PC-9 (cell line): ENCODE results near the gene MXRA7. TPM values are rescaled to one million over a fixed set of nuclear protein-coding genes. Genes with fewer than 3 reads are reported as not detected.

Experiments
- BruUV-seq: library from RNA; stranded (reverse); fragments of 400-500 nt; replicated peaks from 2 replicates; lab custom pipeline; 2021; lab: Mats Ljungman, UMichigan
- CTCF ChIA-PET: fragments of 300-600 bp; sonication (Branson Sonifier 250); formaldehyde crosslinking; loops from one replicate; lab custom pipeline; 2022; ENCODE audit warnings: antibody characterized with exemption; lab: Charles Lee
- POLR2A ChIA-PET: fragments of 300-600 bp; sonication (Branson Sonifier 250); formaldehyde crosslinking; loops from one replicate; lab custom pipeline; 2022; ENCODE audit warnings: antibody characterized with exemption; ENCODE audit not compliant: unreplicated experiment; lab: Charles Lee
- DNase-seq, 2 experiments: peaks; one replicate each; pipeline versions ENCODE4 v3.0.0 to v3.0.0-alpha.2; 2015 to 2022; ENCODE audit warnings: mixed read lengths in 1 of 2
- H2AFZ ChIP-seq: fragments of 200-600 bp; sonication (generic); 2 replicates; pipeline ENCODE4 v1.8.1; 2017; ENCODE audit warnings: antibody characterized with exemption
- H3F3A ChIP-seq: fragments of 200-600 bp; sonication (generic); 2 replicates; pipeline ENCODE4 v1.8.1; 2017; ENCODE audit warnings: antibody characterized with exemption, mild to moderate bottlenecking, low read depth; ENCODE audit not compliant: insufficient read depth
- H3K27ac ChIP-seq: fragments of 200-600 bp; sonication (generic); 2 replicates; pipeline ENCODE4 v1.6.1; 2016; ENCODE audit warnings: mixed run types
- H3K27me3 ChIP-seq: fragments of 200-600 bp; sonication (generic); 2 replicates; pipeline ENCODE4 v1.6.1; 2016; ENCODE audit warnings: low read depth, mixed run types; ENCODE audit not compliant: insufficient read depth
- H3K36me3 ChIP-seq: fragments of 200-600 bp; sonication (generic); 2 replicates; pipeline ENCODE4 v1.6.1; 2016; ENCODE audit warnings: low read depth, mixed run types
- H3K4me1 ChIP-seq: fragments of 200-600 bp; sonication (generic); replicated peaks from 2 replicates; pipeline ENCODE4 v1.6.1; 2016; ENCODE audit warnings: mixed run types; ENCODE audit not compliant: insufficient read depth
- H3K4me2 ChIP-seq: fragments of 200-600 bp; sonication (generic); 2 replicates; pipeline ENCODE4 v1.6.1; 2017; ENCODE audit warnings: mixed run types
- H3K4me3 ChIP-seq: fragments of 200-600 bp; sonication (generic); 2 replicates; pipeline ENCODE4 v1.6.1; 2016; ENCODE audit warnings: mixed run types
- H3K79me2 ChIP-seq: fragments of 200-600 bp; sonication (generic); 2 replicates; pipeline ENCODE4 v1.6.1; 2017; ENCODE audit warnings: low read depth, mixed run types
- H3K9me2 ChIP-seq: fragments of 200-600 bp; sonication (generic); 2 replicates; pipeline ENCODE4 v1.8.1; 2017; ENCODE audit warnings: mild to moderate bottlenecking; ENCODE audit not compliant: insufficient read depth
- H3K9me3 ChIP-seq: fragments of 200-600 bp; sonication (generic); 2 replicates; pipeline ENCODE4 v1.8.1; 2016; ENCODE audit warnings: low read depth; ENCODE audit not compliant: insufficient read depth
- H4K20me1 ChIP-seq: fragments of 200-600 bp; sonication (generic); 2 replicates; pipeline ENCODE4 v1.8.1; 2017; ENCODE audit not compliant: insufficient read depth
- CTCF ChIP-seq: fragments of 200-600 bp; sonication (generic); conservative IDR thresholded peaks from 2 replicates; pipeline ENCODE4 v1.6.1; 2017; ENCODE audit warnings: mixed run types, antibody characterized with exemption, mild to moderate bottlenecking, moderate library complexity
- EZH2 ChIP-seq: fragments of 200-600 bp; sonication (generic); IDR thresholded peaks from 2 replicates; pipeline ENCODE4 v1.8.0; 2017; ENCODE audit warnings: antibody characterized with exemption, low read depth
- intact Hi-C: fragments of 100-400 bp; cut with micrococcal nuclease; formaldehyde crosslinking; loops from one replicate; pipeline ENCODE4 v1.10.0; 2022; ENCODE audit not compliant: unreplicated experiment
- total RNA-seq: library from RNA; stranded (reverse); gene quantifications from 2 replicates; pipeline ENCODE4 v1.2.3, GENCODE V29; 2021

The MXRA7 gene
- total RNA-seq, 1 experiment from 2014 or later: 5.5 TPM

- no peak overlapping the region for H3K27ac ChIP-seq
These were observed 42.8 kb downstream of the MXRA7 start for GRCh38 chr17:76667786-76668453.

GRCh38 chr17:76667491-76667755 lies 43.3 kb downstream of the MXRA7 start:
- no peaks in the 10 kb centered on the region for H3K9me3 ChIP-seq
- no peak overlapping the region for H3K4me3 ChIP-seq
- ChIA-PET POLR2A (interaction anchor here (0.6 kb wide), 1 partner anchor 24 kb away, joined by 3 read pairs; the partner anchor contains the start of gene ST6GALNAC1), CTCF (interaction anchor here (0.6 kb wide), 1 partner anchor 162 kb away, joined by 12 read pairs; no protein-coding TSS in a partner anchor)
- H2AFZ ChIP-seq: no peak overlapping the region
- no peak overlapping the region for H3K27ac ChIP-seq
- no TSS peak for BruUV-seq
- H3K4me1 ChIP-seq: peaks cover 9% of the 10 kb centered on the region
- no peaks in the 10 kb centered on the region for H3K79me2 ChIP-seq
- intact Hi-C loops: no loop called here
- H3K36me3 ChIP-seq: no peaks in the 10 kb centered on the region
- H3K4me2 ChIP-seq: no peak overlapping the region
- DNase-seq: no peak
- TF ChIP-seq CTCF (no peak), EZH2 (no peak)
- no peaks in the 10 kb centered on the region for H3K27me3 ChIP-seq
- peaks cover 12% of the 10 kb centered on the region; the same call in 1 of the 2 replicates for H3F3A ChIP-seq
- H3K9me2 ChIP-seq: no peaks in the 10 kb centered on the region
- no peaks in the 10 kb centered on the region for H4K20me1 ChIP-seq

More at GRCh38 chr17:76667786-76668453, 42.8 kb downstream of the MXRA7 start:
- DNase-seq: no peak
- no peaks in the 10 kb centered on the region for H4K20me1 ChIP-seq
- no peaks in the 10 kb centered on the region for H3K9me3 ChIP-seq
- CTCF ChIA-PET: interaction anchor here (0.5 to 0.6 kb wide), 2 partner anchors 86 to 161 kb away, joined by 5 to 12 read pairs; no protein-coding TSS in a partner anchor
- H3K4me2 ChIP-seq: no peak overlapping the region
- no peaks in the 10 kb centered on the region for H3K79me2 ChIP-seq
- intact Hi-C loops: no loop called here
- H3F3A ChIP-seq: peaks cover 12% of the 10 kb centered on the region; the same call in 1 of the 2 replicates
- no TSS peak for BruUV-seq
- no peaks in the 10 kb centered on the region for H3K27me3 ChIP-seq
- no peak overlapping the region for H3K4me3 ChIP-seq
- peaks cover 9% of the 10 kb centered on the region for H3K4me1 ChIP-seq
- H3K36me3 ChIP-seq: no peaks in the 10 kb centered on the region
- H2AFZ ChIP-seq: no peak overlapping the region
- H3K9me2 ChIP-seq: no peaks in the 10 kb centered on the region
- POLR2A ChIA-PET: interaction anchor here (0.6 kb wide), 1 partner anchor 24 kb away, joined by 3 read pairs; the partner anchor contains the start of gene ST6GALNAC1
- no peak for TF ChIP-seq CTCF
- TF ChIP-seq EZH2: no peak

- Histone ChIP-seq H3K9me3 (no peaks in the 10 kb centered on the region), H3K36me3 (no peaks in the 10 kb centered on the region), H3K79me2 (no peaks in the 10 kb centered on the region), H3K27me3 (no peaks in the 10 kb centered on the region), H3K4me1 (peaks cover 25% of the 10 kb centered on the region), H2AFZ (no peak overlapping the region), H3K9me2 (no peaks in the 10 kb centered on the region), H4K20me1 (no peaks in the 10 kb centered on the region), H3F3A (peaks cover 25% of the 10 kb centered on the region), H3K4me2 (0 out of 2 replicates have a peak overlapping the region, but pooled peaks have one; percentile 70), H3K27ac (peak overlapping the region; percentile 54), H3K4me3 (no peak overlapping the region)
- intact Hi-C loops: no loop called here
- TF ChIP-seq CTCF (no peak), EZH2 (no peak)
- ChIA-PET CTCF (interaction anchor here (0.6 kb wide), 1 partner anchor 31 kb away, joined by 6 read pairs; no protein-coding TSS in a partner anchor), POLR2A (interaction anchor here (0.7 kb wide), 1 partner anchor 11 kb away, joined by 21 read pairs; no protein-coding TSS in a partner anchor)
- BruUV-seq: no TSS peak
- peak; percentile 10 to 56 for DNase-seq
These were observed 50.1 kb downstream of the MXRA7 start for GRCh38 chr17:76660656-76661042.
